ENCODE data around the gene PKMYT1.

Gene PKMYT1

GRCh38 chr16:3009568-3010390 lies 29.5 kb upstream of the PKMYT1 start:
- Histone ChIP-seq H3K4me3 (ENCODE audit: low read depth, low read length) (no peak overlapping the region), H3K27me3 (replicated peaks) (peaks cover 62% of the 10 kb centered on the region), H3K27ac (no peak overlapping the region), H3K36me3 (replicated peaks) (no peaks in the 10 kb centered on the region)
- TF ChIP-seq CTCF (IDR thresholded peaks at IDR 0.05; ENCODE audit: low read depth, low read length, missing control alignments) = no peak
- in situ Hi-C loops (cut with HindIII; ENCODE audit: low pct_ligation_motif_present, low sequenced_read_pairs) = no loop called here
- DNase-seq = no peak

- H3K4me3 ChIP-seq (ENCODE audit: low read depth, low read length) = no peak overlapping the region
- in situ Hi-C loops (cut with HindIII; ENCODE audit: low pct_ligation_motif_present, low sequenced_read_pairs) = no loop called here
- H3K27me3 ChIP-seq (replicated peaks) = peaks cover 55% of the 10 kb centered on the region
- H3K36me3 ChIP-seq (replicated peaks) = no peaks in the 10 kb centered on the region
- no peak overlapping the region for H3K27ac ChIP-seq
- TF ChIP-seq CTCF (IDR thresholded peaks at IDR 0.05; ENCODE audit: low read depth, low read length, missing control alignments) = no peak
- no peak for DNase-seq
Measured at GRCh38 chr16:3008690-3009037, 28.4 kb upstream of the PKMYT1 start.

- Histone ChIP-seq H3K36me3 (replicated peaks) (no peaks in the 10 kb centered on the region), H3K4me3 (ENCODE audit: low read depth, low read length) (no peak overlapping the region), H3K27me3 (replicated peaks) (peaks cover 50% of the 10 kb centered on the region), H3K27ac (no peak overlapping the region)
- no peak for TF ChIP-seq CTCF (IDR thresholded peaks at IDR 0.05; ENCODE audit: low read depth, low read length, missing control alignments)
- in situ Hi-C loops (cut with HindIII; ENCODE audit: low pct_ligation_motif_present, low sequenced_read_pairs) = no loop called here
- DNase-seq = no peak
Measured at GRCh38 chr16:3007957-3008689, 27.9 kb upstream of the PKMYT1 start.

GRCh38 chr16:3007059-3007956 lies 27.1 kb upstream of the PKMYT1 start:
- no peak for TF ChIP-seq CTCF (IDR thresholded peaks at IDR 0.05; ENCODE audit: low read depth, low read length, missing control alignments)
- in situ Hi-C loops (cut with HindIII; ENCODE audit: low pct_ligation_motif_present, low sequenced_read_pairs) = no loop called here
- Histone ChIP-seq H3K27ac (no peak overlapping the region), H3K4me3 (ENCODE audit: low read depth, low read length) (no peak overlapping the region), H3K36me3 (replicated peaks) (no peaks in the 10 kb centered on the region), H3K27me3 (replicated peaks) (peaks cover 42% of the 10 kb centered on the region)
- no peak for DNase-seq

GRCh38 chr16:3004781-3005284 lies 24.6 kb upstream of the PKMYT1 start:
- H3K27me3 ChIP-seq (replicated peaks) = peaks cover 27% of the 10 kb centered on the region
- no peak overlapping the region for H3K4me3 ChIP-seq (ENCODE audit: low read depth, low read length)
- no peaks in the 10 kb centered on the region for H3K36me3 ChIP-seq (replicated peaks)
- in situ Hi-C loops (cut with HindIII; ENCODE audit: low pct_ligation_motif_present, low sequenced_read_pairs) = no loop called here
- DNase-seq = no peak
- TF ChIP-seq CTCF (IDR thresholded peaks at IDR 0.05; ENCODE audit: low read depth, low read length, missing control alignments) = no peak
- H3K27ac ChIP-seq = no peak overlapping the region
